ENCODE data around the gene AP2B1.

Gene AP2B1

GRCh38 chr17:35666070-35666469 is 78.9 kb downstream of the AP2B1 start:
- no peaks in the 10 kb centered on the region for H3F3A ChIP-seq (ENCODE audit: insufficient read depth, low read length)
- H3K27me3 ChIP-seq (replicated peaks; ENCODE audit: insufficient read depth, low read length) = no peaks in the 10 kb centered on the region
- no peak overlapping the region for H3K27ac ChIP-seq (ENCODE audit: low read length)
- H2AFZ ChIP-seq (ENCODE audit: low read length) = no peak overlapping the region
- H3K4me3 ChIP-seq (ENCODE audit: low read length) = no peak overlapping the region
- H3K4me1 ChIP-seq (ENCODE audit: low read length) = no peaks in the 10 kb centered on the region
- H3K9ac ChIP-seq (ENCODE audit: low read length) = no peak overlapping the region
- no peak overlapping the region for H3K4me2 ChIP-seq (ENCODE audit: low read depth, low read length)
- no peaks in the 10 kb centered on the region for H4K20me1 ChIP-seq (ENCODE audit: insufficient read depth, low read length)
- no peak for DNase-seq
- no peaks in the 10 kb centered on the region for H3K9me3 ChIP-seq (replicated peaks; ENCODE audit: insufficient read depth, low read length)
- H3K36me3 ChIP-seq (replicated peaks; ENCODE audit: insufficient read depth, low read length) = no peaks in the 10 kb centered on the region
- no peaks in the 10 kb centered on the region for H3K9me2 ChIP-seq (replicated peaks; ENCODE audit: insufficient read depth, low read length)
- TF ChIP-seq EZH2phosphoT487 (IDR thresholded peaks at IDR 0.05; ENCODE audit: low read length) (no peak), EZH2 (optimal IDR thresholded peaks at IDR 0.05; ENCODE audit: low read depth, low read length) (no peak)
- TF ChIP-seq, protein P1, sequence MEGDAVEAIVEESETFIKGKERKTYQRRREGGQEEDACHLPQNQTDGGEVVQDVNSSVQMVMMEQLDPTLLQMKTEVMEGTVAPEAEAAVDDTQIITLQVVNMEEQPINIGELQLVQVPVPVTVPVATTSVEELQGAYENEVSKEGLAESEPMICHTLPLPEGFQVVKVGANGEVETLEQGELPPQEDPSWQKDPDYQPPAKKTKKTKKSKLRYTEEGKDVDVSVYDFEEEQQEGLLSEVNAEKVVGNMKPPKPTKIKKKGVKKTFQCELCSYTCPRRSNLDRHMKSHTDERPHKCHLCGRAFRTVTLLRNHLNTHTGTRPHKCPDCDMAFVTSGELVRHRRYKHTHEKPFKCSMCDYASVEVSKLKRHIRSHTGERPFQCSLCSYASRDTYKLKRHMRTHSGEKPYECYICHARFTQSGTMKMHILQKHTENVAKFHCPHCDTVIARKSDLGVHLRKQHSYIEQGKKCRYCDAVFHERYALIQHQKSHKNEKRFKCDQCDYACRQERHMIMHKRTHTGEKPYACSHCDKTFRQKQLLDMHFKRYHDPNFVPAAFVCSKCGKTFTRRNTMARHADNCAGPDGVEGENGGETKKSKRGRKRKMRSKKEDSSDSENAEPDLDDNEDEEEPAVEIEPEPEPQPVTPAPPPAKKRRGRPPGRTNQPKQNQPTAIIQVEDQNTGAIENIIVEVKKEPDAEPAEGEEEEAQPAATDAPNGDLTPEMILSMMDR (IDR thresholded peaks at IDR 0.05; ENCODE audit: low read length) = no peak
- H3K79me2 ChIP-seq (ENCODE audit: low read length) = no peaks in the 10 kb centered on the region

DNA sequence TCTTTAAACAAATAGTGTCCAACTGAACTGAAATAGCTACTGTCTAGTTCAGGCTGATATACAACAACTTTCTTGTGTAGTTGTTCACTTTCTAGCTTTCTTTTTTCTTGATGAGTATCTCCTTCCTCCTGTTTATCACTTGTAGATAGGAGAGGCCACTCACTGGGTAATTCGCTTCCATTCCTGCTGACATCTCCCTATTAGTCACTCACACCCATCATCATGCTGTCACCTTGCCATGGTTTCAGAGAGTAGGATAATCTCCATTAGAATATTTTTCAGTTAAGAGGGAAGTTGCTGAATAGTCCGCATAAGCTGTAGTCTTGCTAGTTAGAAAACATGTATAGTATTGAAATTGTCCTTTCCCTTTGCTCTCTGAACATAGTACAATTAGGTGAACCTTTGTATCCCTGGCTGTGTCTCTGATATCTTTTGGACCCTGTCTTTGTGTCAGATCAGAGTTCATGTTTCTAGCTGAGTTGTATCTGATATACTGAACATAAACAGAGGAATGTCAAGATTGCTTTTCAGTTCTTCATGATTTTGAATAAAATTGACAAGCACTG is 79.9 kb downstream of the AP2B1 start:
- H2AFZ ChIP-seq (ENCODE audit: low read length) = no peak overlapping the region
- H3K79me2 ChIP-seq (ENCODE audit: low read length) = no peaks in the 10 kb centered on the region
- DNase-seq = no peak
- no peaks in the 10 kb centered on the region for H3K9me3 ChIP-seq (replicated peaks; ENCODE audit: insufficient read depth, low read length)
- no peak overlapping the region for H3K9ac ChIP-seq (ENCODE audit: low read length)
- H3K9me2 ChIP-seq (replicated peaks; ENCODE audit: insufficient read depth, low read length) = no peaks in the 10 kb centered on the region
- TF ChIP-seq, protein P1 (IDR thresholded peaks at IDR 0.05; ENCODE audit: low read length) = no peak
- TF ChIP-seq EZH2phosphoT487 (IDR thresholded peaks at IDR 0.05; ENCODE audit: low read length) (no peak), EZH2 (optimal IDR thresholded peaks at IDR 0.05; ENCODE audit: low read depth, low read length) (no peak)
- H3K4me3 ChIP-seq (ENCODE audit: low read length) = no peak overlapping the region
- no peaks in the 10 kb centered on the region for H4K20me1 ChIP-seq (ENCODE audit: insufficient read depth, low read length)
- no peaks in the 10 kb centered on the region for H3K27me3 ChIP-seq (replicated peaks; ENCODE audit: insufficient read depth, low read length)
- no peak overlapping the region for H3K27ac ChIP-seq (ENCODE audit: low read length)
- 0 out of 2 replicates have a peak, but pooled peaks cover 4% of the 10 kb centered on the region for H3K36me3 ChIP-seq (replicated peaks; ENCODE audit: insufficient read depth, low read length)
- no peaks in the 10 kb centered on the region for H3K4me1 ChIP-seq (ENCODE audit: low read length)
- H3K4me2 ChIP-seq (ENCODE audit: low read depth, low read length) = no peak overlapping the region
- no peaks in the 10 kb centered on the region for H3F3A ChIP-seq (ENCODE audit: insufficient read depth, low read length)

GRCh38 chr17:35668802-35669201 is 81.7 kb downstream of the AP2B1 start:
- 0 out of 2 replicates have a peak, but pooled peaks cover 4% of the 10 kb centered on the region for H3K36me3 ChIP-seq (replicated peaks; ENCODE audit: insufficient read depth, low read length)
- TF ChIP-seq EZH2phosphoT487 (IDR thresholded peaks at IDR 0.05; ENCODE audit: low read length) (no peak), EZH2 (optimal IDR thresholded peaks at IDR 0.05; ENCODE audit: low read depth, low read length) (no peak)
- TF ChIP-seq, protein P1 (IDR thresholded peaks at IDR 0.05; ENCODE audit: low read length) = no peak
- H3K27me3 ChIP-seq (replicated peaks; ENCODE audit: insufficient read depth, low read length) = no peaks in the 10 kb centered on the region
- H4K20me1 ChIP-seq (ENCODE audit: insufficient read depth, low read length) = no peaks in the 10 kb centered on the region
- H3K4me3 ChIP-seq (ENCODE audit: low read length) = no peak overlapping the region
- DNase-seq = no peak
- no peaks in the 10 kb centered on the region for H3K9me3 ChIP-seq (replicated peaks; ENCODE audit: insufficient read depth, low read length)
- H3K4me2 ChIP-seq (ENCODE audit: low read depth, low read length) = no peak overlapping the region
- no peak overlapping the region for H2AFZ ChIP-seq (ENCODE audit: low read length)
- H3F3A ChIP-seq (ENCODE audit: insufficient read depth, low read length) = no peaks in the 10 kb centered on the region
- H3K9ac ChIP-seq (ENCODE audit: low read length) = no peak overlapping the region
- no peaks in the 10 kb centered on the region for H3K9me2 ChIP-seq (replicated peaks; ENCODE audit: insufficient read depth, low read length)
- H3K4me1 ChIP-seq (ENCODE audit: low read length) = no peaks in the 10 kb centered on the region
- H3K79me2 ChIP-seq (ENCODE audit: low read length) = no peaks in the 10 kb centered on the region
- no peak overlapping the region for H3K27ac ChIP-seq (ENCODE audit: low read length)
